ENCODE measurements around the gene MPPED1.

DNA sequence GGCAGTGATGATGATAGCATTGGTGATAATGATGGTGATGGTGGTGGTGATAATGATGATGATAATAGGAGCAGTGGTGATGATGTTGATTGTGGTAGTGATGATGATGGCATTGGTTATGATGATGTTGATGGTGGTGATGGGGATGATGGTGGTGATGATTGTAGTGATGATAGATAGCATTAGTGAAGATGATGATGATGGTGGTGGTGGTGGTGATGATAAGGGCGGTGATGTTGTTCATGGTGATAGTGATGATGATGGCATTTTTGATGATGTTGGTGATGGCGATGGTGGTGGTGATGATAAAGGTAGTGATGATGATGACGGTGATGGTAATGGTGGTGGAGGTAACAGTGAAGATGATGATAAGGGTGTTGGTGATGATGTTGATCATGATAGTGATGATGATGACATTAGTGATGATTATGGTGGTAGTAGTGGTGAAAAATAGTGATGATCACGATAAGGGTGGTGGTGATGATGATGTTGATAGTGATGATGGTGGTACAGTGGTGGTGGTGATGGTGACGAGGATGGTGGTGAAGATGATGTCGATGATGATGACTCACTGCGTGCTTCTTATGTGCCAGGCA, 93.0 kb downstream of the MPPED1 start:
- no peak for TF ChIP-seq TAF1 (conservative IDR thresholded peaks at IDR 0.05)
- TF ChIP-seq, protein P1, sequence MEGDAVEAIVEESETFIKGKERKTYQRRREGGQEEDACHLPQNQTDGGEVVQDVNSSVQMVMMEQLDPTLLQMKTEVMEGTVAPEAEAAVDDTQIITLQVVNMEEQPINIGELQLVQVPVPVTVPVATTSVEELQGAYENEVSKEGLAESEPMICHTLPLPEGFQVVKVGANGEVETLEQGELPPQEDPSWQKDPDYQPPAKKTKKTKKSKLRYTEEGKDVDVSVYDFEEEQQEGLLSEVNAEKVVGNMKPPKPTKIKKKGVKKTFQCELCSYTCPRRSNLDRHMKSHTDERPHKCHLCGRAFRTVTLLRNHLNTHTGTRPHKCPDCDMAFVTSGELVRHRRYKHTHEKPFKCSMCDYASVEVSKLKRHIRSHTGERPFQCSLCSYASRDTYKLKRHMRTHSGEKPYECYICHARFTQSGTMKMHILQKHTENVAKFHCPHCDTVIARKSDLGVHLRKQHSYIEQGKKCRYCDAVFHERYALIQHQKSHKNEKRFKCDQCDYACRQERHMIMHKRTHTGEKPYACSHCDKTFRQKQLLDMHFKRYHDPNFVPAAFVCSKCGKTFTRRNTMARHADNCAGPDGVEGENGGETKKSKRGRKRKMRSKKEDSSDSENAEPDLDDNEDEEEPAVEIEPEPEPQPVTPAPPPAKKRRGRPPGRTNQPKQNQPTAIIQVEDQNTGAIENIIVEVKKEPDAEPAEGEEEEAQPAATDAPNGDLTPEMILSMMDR (IDR thresholded peaks at IDR 0.05; ENCODE audit: low read depth, low read length, missing input control), result no peak
- TF ChIP-seq HNF4A (conservative IDR thresholded peaks at IDR 0.05), result no peak
- TF ChIP-seq YY1 (IDR thresholded peaks at IDR 0.05), result no peak
- no peak for TF ChIP-seq RXRA (IDR thresholded peaks at IDR 0.05)

Measured in liver (tissue), 3 donors.